Measurements from ENCODE around the gene CASP14.
"Not testable (repeated sequence)": the region's sequence is repeated elsewhere in the genome, so short reads cannot be mapped to it uniquely, and the experiment has no call there.

DNA sequence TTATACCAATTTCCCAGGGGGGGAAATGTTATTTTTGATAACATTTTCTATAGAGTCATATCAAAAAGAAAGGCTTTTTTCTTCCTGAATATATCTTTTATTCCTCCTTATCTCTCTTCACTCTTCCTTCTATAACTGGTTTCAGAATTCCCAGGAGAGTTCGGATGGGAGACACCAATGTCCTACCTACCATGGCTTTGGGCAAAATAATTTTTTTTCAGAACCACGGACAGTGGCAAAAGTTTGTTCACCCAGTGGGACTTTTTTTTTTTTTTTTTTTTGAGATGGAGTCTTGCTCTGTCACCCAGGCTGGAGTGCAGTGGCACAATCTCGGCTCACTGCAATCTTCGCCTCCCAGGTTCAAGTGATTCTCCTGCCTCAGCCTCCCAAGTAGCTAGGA is 30.7 kb downstream of the CASP14 start:
- TF ChIP-seq, protein P1, sequence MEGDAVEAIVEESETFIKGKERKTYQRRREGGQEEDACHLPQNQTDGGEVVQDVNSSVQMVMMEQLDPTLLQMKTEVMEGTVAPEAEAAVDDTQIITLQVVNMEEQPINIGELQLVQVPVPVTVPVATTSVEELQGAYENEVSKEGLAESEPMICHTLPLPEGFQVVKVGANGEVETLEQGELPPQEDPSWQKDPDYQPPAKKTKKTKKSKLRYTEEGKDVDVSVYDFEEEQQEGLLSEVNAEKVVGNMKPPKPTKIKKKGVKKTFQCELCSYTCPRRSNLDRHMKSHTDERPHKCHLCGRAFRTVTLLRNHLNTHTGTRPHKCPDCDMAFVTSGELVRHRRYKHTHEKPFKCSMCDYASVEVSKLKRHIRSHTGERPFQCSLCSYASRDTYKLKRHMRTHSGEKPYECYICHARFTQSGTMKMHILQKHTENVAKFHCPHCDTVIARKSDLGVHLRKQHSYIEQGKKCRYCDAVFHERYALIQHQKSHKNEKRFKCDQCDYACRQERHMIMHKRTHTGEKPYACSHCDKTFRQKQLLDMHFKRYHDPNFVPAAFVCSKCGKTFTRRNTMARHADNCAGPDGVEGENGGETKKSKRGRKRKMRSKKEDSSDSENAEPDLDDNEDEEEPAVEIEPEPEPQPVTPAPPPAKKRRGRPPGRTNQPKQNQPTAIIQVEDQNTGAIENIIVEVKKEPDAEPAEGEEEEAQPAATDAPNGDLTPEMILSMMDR (conservative IDR thresholded peaks at IDR 0.05; ENCODE audit: low read length): not testable (repeated sequence)
- not testable (repeated sequence) for TF ChIP-seq EZH2phosphoT487 (IDR thresholded peaks at IDR 0.05; ENCODE audit: borderline replicate concordance, low read depth, low read length)

Data from OCI-LY7 (cell line).